Vagina (tissue), 2 donors: Measurements from ENCODE around the gene ZNF763.

Source experiments
- POLR2A ChIP-seq, 2 donors: fragments of 450-650 bp; IDR thresholded peaks; one replicate each; pipeline ENCODE4 v1.6.1; 2017; ENCODE audit warnings: antibody characterized with exemption in 2 of 2, mild to moderate bottlenecking in 2 of 2, moderate library complexity in 2 of 2
- POLR2AphosphoS5 ChIP-seq, 2 donors: sonication (generic); formaldehyde crosslinking; IDR thresholded peaks; one replicate each; pipeline ENCODE4 v1.9.0; 2017; ENCODE audit warnings: antibody characterized with exemption in 2 of 2, mild to moderate bottlenecking in 2 of 2, low read depth in 1 of 2; ENCODE audit not compliant: insufficient read depth in 1 of 2
- TF ChIP-seq, protein P1 (sequence below), 3 experiments: fragments of 450-650 bp in 2 of 3; fragments of 200-600 bp in 1 of 3; sonication (generic) in 1 of 3; IDR thresholded peaks; one replicate each; pipeline ENCODE4 v1.5.1; 2017 to 2019; ENCODE audit warnings: antibody characterized with exemption in 3 of 3, mild to moderate bottlenecking in 2 of 3, moderate library complexity in 2 of 3

DNA sequence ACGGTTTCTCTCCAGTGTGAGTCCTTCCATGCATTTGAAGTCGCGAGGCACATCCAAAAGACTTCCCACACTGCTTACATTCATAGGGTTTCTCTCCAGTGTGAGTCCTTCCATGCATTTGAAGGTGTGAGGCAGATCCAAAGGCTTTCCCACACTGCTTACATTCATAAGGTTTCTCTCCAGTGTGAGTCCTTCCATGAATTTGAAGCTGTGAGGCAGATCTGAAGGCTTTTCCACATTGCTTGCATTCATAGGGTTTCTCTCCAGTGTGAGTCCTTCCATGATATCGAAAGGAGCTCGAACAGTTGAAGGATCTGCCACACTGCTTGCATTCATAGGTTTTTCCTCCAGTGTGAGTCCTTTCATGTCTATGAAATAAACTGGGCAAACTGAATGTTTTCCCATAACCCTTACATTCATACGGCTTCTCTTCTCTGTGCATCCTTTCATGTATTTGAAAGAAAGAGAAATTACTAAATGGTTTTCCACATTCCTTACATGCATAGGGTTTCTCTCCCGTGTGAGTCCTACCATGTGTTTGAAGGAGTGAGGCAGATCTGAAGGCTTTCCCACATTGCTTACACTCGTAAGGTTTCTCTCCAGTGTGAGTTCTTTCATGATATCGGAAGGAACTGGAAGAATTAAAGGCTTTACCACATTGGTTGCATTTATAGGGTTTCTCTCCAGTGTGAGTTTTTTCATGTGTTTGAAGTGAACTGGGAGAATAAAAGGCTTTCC lies 50.3 kb downstream of the ZNF763 start:
- TF ChIP-seq, protein P1, sequence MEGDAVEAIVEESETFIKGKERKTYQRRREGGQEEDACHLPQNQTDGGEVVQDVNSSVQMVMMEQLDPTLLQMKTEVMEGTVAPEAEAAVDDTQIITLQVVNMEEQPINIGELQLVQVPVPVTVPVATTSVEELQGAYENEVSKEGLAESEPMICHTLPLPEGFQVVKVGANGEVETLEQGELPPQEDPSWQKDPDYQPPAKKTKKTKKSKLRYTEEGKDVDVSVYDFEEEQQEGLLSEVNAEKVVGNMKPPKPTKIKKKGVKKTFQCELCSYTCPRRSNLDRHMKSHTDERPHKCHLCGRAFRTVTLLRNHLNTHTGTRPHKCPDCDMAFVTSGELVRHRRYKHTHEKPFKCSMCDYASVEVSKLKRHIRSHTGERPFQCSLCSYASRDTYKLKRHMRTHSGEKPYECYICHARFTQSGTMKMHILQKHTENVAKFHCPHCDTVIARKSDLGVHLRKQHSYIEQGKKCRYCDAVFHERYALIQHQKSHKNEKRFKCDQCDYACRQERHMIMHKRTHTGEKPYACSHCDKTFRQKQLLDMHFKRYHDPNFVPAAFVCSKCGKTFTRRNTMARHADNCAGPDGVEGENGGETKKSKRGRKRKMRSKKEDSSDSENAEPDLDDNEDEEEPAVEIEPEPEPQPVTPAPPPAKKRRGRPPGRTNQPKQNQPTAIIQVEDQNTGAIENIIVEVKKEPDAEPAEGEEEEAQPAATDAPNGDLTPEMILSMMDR (IDR thresholded peaks at IDR 0.05): no peak
- TF ChIP-seq POLR2AphosphoS5 (IDR thresholded peaks at IDR 0.05; ENCODE audit: insufficient read depth in 1 of 2, low read depth in 1 of 2): no peak
- no peak for TF ChIP-seq POLR2A (IDR thresholded peaks at IDR 0.05)
